Measurements from ENCODE around the gene VSIR.

The VSIR gene

GRCh38 chr10:71746344-71747037 is 26.8 kb downstream of the VSIR start:
- in situ Hi-C loops (cut with MboI; ENCODE audit: low sequenced_read_pairs) = no loop called here
- Histone ChIP-seq H3K36me3 (replicated peaks) (no peaks in the 10 kb centered on the region), H3K27me3 (ENCODE audit: low read depth) (no peaks in the 10 kb centered on the region), H3K9me3 (no peaks in the 10 kb centered on the region), H3K4me1 (no peaks in the 10 kb centered on the region), H3K4me3 (no peak overlapping the region)
- DNase-seq (ENCODE audit: low spot score in 2 of 2) = no peak

GRCh38 chr10:71745664-71746250 is 27.6 kb downstream of the VSIR start:
- H3K4me1 ChIP-seq = no peaks in the 10 kb centered on the region
- no peaks in the 10 kb centered on the region for H3K27me3 ChIP-seq (ENCODE audit: low read depth)
- H3K36me3 ChIP-seq (replicated peaks) = no peaks in the 10 kb centered on the region
- DNase-seq (ENCODE audit: low spot score in 2 of 2) = no peak
- H3K9me3 ChIP-seq = no peaks in the 10 kb centered on the region
- in situ Hi-C loops (cut with MboI; ENCODE audit: low sequenced_read_pairs) = no loop called here
- H3K4me3 ChIP-seq = no peak overlapping the region

DNA sequence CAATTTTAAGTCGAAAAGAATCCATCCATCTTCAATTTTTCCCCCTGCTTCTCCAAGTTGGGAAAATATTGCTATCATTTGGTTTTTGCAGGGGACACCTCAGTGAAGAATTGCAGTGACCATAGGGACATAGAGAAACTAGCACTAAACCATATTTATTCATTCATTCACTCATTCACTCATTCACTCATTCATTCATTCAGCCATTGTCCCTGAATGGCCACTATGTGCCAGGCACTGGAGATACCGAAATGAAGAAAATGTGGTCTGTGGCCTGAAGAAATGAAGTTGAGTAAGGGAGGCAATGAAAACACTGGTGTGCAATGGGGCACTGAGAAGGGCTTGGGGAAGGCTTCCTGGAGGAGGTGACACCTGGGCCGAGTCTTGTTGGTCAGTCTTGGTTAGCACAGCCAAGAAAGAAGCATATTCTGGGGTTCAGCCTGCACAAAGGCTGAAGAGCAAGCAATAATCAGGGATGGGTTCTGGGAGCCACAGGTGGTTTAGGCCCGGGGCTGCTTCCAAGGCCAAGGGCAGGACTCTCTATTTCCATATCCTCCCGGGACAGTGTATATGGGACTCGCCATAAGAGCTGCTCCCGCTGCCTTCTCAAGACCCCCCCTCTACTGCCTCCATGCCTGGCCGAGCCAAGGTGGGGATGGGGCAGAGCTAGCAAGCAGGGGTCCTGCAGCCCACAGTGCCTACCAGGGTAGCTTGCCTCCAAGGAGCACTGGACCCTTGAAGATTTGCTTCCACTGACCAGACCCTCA is 28.2 kb downstream of the VSIR start:
- Histone ChIP-seq H3K9me3 (no peaks in the 10 kb centered on the region), H3K27me3 (ENCODE audit: low read depth) (no peaks in the 10 kb centered on the region), H3K36me3 (replicated peaks) (no peaks in the 10 kb centered on the region), H3K4me1 (no peaks in the 10 kb centered on the region), H3K4me3 (no peak overlapping the region)
- DNase-seq (ENCODE audit: low spot score in 2 of 2) = no peak
- in situ Hi-C loops (cut with MboI; ENCODE audit: low sequenced_read_pairs) = no loop called here

DNA sequence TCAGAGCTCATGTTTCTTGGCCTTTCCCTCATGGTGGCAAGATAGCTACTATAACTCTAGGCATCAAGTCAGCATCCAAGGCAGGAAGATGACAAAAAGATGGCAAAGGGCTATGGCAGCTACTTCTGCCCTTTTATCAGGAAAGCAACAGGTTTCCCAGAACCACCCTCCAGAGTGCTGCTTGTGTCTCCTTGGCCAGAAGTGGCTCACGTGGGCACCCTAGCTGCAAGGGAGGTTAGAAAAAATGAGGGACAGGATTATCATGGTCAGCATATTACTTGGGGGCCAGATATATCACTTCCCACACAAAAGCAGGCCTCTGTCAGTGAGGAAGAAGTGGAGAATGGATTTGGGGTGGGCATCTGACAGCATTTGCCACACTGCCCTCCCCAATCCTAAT is 29.5 kb downstream of the VSIR start:
- in situ Hi-C loops (cut with MboI; ENCODE audit: low sequenced_read_pairs) = no loop called here

GRCh38 chr10:71743089-71743838 is 30.1 kb downstream of the VSIR start:
- H3K27me3 ChIP-seq (ENCODE audit: low read depth) = no peaks in the 10 kb centered on the region
- in situ Hi-C loops (cut with MboI; ENCODE audit: low sequenced_read_pairs) = no loop called here
- no peak for DNase-seq (ENCODE audit: low spot score in 2 of 2)
- H3K4me1 ChIP-seq = no peaks in the 10 kb centered on the region
- no peaks in the 10 kb centered on the region for H3K36me3 ChIP-seq (replicated peaks)
- no peaks in the 10 kb centered on the region for H3K9me3 ChIP-seq
- H3K4me3 ChIP-seq = no peak overlapping the region

More for the DNA sequence above, 29.5 kb downstream of the VSIR start:
- no peaks in the 10 kb centered on the region for H3K27me3 ChIP-seq (ENCODE audit: low read depth)
- DNase-seq (ENCODE audit: low spot score in 2 of 2) = no peak
- H3K9me3 ChIP-seq = no peaks in the 10 kb centered on the region
- no peak overlapping the region for H3K4me3 ChIP-seq
- H3K4me1 ChIP-seq = no peaks in the 10 kb centered on the region
- no peaks in the 10 kb centered on the region for H3K36me3 ChIP-seq (replicated peaks)

GRCh38 chr10:71742301-71743088 is 30.8 kb downstream of the VSIR start:
- in situ Hi-C loops (cut with MboI; ENCODE audit: low sequenced_read_pairs) = no loop called here
- H3K27me3 ChIP-seq (ENCODE audit: low read depth) = no peaks in the 10 kb centered on the region
- no peaks in the 10 kb centered on the region for H3K4me1 ChIP-seq
- DNase-seq (ENCODE audit: low spot score in 2 of 2) = no peak
- no peaks in the 10 kb centered on the region for H3K9me3 ChIP-seq
- no peaks in the 10 kb centered on the region for H3K36me3 ChIP-seq (replicated peaks)
- H3K4me3 ChIP-seq = no peak overlapping the region

DNA sequence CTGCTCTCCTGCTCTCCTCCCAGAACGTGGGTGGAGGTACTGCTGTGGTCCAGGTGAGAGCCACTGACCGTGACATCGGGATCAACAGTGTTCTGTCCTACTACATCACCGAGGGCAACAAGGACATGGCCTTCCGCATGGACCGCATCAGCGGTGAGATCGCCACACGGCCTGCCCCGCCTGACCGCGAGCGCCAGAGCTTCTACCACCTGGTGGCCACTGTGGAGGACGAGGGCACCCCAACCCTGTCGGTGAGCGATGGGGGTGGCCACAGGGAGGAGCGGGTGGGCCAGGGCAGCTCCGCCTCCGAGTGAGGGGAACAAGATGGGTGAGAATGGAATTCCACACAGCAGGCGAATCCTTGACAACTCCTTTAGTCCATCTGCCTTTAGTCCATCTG is 31.6 kb downstream of the VSIR start:
- in situ Hi-C loops (cut with MboI; ENCODE audit: low sequenced_read_pairs) = no loop called here
- DNase-seq (ENCODE audit: low spot score in 2 of 2) = no peak
- H3K4me1 ChIP-seq = no peaks in the 10 kb centered on the region
- no peak overlapping the region for H3K4me3 ChIP-seq
- H3K36me3 ChIP-seq (replicated peaks) = no peaks in the 10 kb centered on the region
- H3K9me3 ChIP-seq = no peaks in the 10 kb centered on the region
- no peaks in the 10 kb centered on the region for H3K27me3 ChIP-seq (ENCODE audit: low read depth)

DNA sequence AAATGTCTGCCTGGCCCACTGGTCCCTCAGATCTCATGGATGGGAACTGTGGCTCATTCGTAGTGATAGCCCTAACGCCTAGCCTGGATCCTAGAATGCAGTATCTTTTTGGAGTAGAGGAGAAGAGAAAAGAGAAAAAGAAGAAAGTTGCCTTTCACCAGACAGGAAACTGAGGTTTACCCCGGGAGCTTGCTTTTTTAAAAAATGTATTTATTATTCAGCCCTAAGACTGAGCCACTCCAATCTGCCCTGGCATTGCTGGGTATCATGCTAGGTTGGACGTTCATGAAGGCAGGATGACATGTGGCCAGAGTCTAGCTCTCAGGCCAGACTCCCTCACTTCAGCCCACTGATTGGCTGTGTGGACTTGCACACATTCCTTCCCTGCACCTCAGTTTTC is 32.3 kb downstream of the VSIR start:
- DNase-seq (ENCODE audit: low spot score in 2 of 2) = no peak
- Histone ChIP-seq H3K4me1 (no peaks in the 10 kb centered on the region), H3K9me3 (no peaks in the 10 kb centered on the region), H3K27me3 (ENCODE audit: low read depth) (no peaks in the 10 kb centered on the region), H3K4me3 (no peak overlapping the region), H3K36me3 (replicated peaks) (no peaks in the 10 kb centered on the region)
- in situ Hi-C loops (cut with MboI; ENCODE audit: low sequenced_read_pairs) = no loop called here

GRCh38 chr10:71740069-71740653 is 33.2 kb downstream of the VSIR start:
- H3K27me3 ChIP-seq (ENCODE audit: low read depth) = no peaks in the 10 kb centered on the region
- no peaks in the 10 kb centered on the region for H3K9me3 ChIP-seq
- DNase-seq (ENCODE audit: low spot score in 2 of 2) = no peak
- no peaks in the 10 kb centered on the region for H3K4me1 ChIP-seq
- no peak overlapping the region for H3K4me3 ChIP-seq
- no peaks in the 10 kb centered on the region for H3K36me3 ChIP-seq (replicated peaks)
- in situ Hi-C loops (cut with MboI; ENCODE audit: low sequenced_read_pairs) = no loop called here

GRCh38 chr10:71739358-71739900 is 33.9 kb downstream of the VSIR start:
- H3K27me3 ChIP-seq (ENCODE audit: low read depth) = no peaks in the 10 kb centered on the region
- in situ Hi-C loops (cut with MboI; ENCODE audit: low sequenced_read_pairs) = no loop called here

DNA sequence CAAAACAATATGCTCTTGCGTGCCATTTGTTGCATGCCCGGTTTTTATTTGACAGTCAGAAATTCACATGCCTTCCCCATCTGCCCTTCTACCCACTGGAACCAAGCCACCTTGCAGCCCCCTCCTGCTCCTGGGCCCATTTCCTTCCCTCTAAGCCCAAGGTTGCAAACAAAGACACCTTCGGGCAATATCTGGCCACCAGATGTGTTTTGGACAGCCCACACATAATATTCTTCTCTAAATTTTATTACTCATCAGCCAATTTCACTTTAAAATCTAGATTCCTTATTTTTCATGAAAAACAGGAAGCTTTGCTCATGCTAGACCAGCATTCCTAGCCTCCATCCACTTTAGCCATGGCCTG is 35.5 kb downstream of the VSIR start:
- Histone ChIP-seq H3K36me3 (replicated peaks) (no peaks in the 10 kb centered on the region), H3K9me3 (no peaks in the 10 kb centered on the region), H3K27me3 (ENCODE audit: low read depth) (no peaks in the 10 kb centered on the region), H3K4me1 (no peaks in the 10 kb centered on the region), H3K4me3 (no peak overlapping the region)
- DNase-seq (ENCODE audit: low spot score in 2 of 2) = no peak
- in situ Hi-C loops (cut with MboI; ENCODE audit: low sequenced_read_pairs) = no loop called here

More at GRCh38 chr10:71739358-71739900, 33.9 kb downstream of the VSIR start:
- Histone ChIP-seq H3K4me1 (no peaks in the 10 kb centered on the region), H3K4me3 (no peak overlapping the region), H3K9me3 (no peaks in the 10 kb centered on the region), H3K36me3 (replicated peaks) (no peaks in the 10 kb centered on the region)
- no peak for DNase-seq (ENCODE audit: low spot score in 2 of 2)

DNA sequence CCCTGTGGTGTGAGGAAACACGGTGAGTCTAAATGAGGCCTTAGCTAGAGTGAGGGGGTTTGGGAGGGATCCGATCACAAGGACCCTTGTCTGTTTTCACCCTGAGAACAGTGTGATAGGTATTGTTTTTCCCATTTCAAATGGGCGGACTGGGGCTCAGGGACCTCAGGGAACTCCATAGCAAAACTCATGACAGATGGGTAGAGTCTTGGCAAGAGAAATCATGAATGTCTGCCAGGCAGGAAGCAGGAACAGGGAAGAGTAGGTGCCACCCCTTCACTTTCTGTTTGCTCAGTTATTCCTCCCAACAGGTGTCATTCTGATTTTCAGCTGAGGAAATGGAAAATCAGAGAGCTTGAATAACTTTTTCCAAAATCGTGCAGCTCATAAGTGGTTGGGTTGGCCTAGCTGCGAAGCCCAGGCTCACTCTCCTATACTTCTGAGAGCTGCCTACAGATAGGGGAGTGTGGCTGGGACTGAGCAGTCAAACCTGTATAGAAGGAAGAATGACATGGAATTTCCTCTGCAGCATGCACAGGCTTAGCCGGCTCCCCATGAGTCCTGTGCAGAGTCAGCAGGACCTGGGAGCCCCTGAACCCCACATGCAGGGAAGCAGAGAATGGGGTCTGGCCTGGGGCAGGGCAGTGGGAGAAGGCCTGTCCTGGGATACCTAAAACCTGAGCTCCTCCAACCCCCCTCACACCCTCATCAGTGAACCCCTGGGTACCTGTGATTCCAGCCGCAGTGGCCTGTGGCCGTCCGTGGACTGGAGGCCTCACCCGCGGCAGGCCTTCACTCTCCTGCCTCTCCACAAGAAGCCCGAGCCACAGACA is 36.1 kb downstream of the VSIR start:
- DNase-seq (ENCODE audit: low spot score in 2 of 2) = no peak
- no peaks in the 10 kb centered on the region for H3K9me3 ChIP-seq
- no peak overlapping the region for H3K4me3 ChIP-seq
- H3K27me3 ChIP-seq (ENCODE audit: low read depth) = no peaks in the 10 kb centered on the region
- H3K4me1 ChIP-seq = no peaks in the 10 kb centered on the region
- in situ Hi-C loops (cut with MboI; ENCODE audit: low sequenced_read_pairs) = no loop called here
- H3K36me3 ChIP-seq (replicated peaks) = no peaks in the 10 kb centered on the region

Measured in HAP-1 (cell line).